Natural killer cell (primary cell): ENCODE data around the gene NKTR. TPM values are rescaled to one million over a fixed set of nuclear protein-coding genes. Genes with fewer than 3 reads are reported as not detected.
"Not testable (repeated sequence)": the region's sequence is repeated elsewhere in the genome, so short reads cannot be mapped to it uniquely, and the experiment has no call there.

ENCODE experiments used
- ATAC-seq, 3 donors: fragments of 150-1000 bp in 2 of 3; fragments of 200-7000 bp in 1 of 3; cut with Tn5 transposase; 1 replicate in 1 of 3; 2 replicates in 2 of 3; pipeline ENCODE4 v1.10.0; 2021; ENCODE audit warnings: mild to moderate bottlenecking in 2 of 3, moderate library complexity in 2 of 3
- DNase-seq, 2 donors: peaks; one replicate each; pipeline versions ENCODE4 v3.0.0 to v3.0.0-alpha.2; 2013 to 2021; ENCODE audit warnings: mixed read lengths in 1 of 2
- H3K27ac ChIP-seq: one replicate; pipeline ENCODE4 v1.5.1; 2013; ENCODE audit warnings: mild to moderate bottlenecking, low read length
- H3K27me3 ChIP-seq: one replicate; pipeline ENCODE4 v1.6.1; 2013; ENCODE audit warnings: low read length; ENCODE audit not compliant: control insufficient read depth, insufficient read depth
- H3K36me3 ChIP-seq: one replicate; pipeline ENCODE4 v1.6.1; 2013; ENCODE audit warnings: low read length; ENCODE audit not compliant: control insufficient read depth, insufficient read depth
- H3K4me1 ChIP-seq: one replicate; pipeline ENCODE4 v1.6.1; 2013; ENCODE audit warnings: low read length; ENCODE audit not compliant: control insufficient read depth, insufficient read depth
- H3K4me3 ChIP-seq: one replicate; pipeline ENCODE4 v1.5.1; 2013; ENCODE audit warnings: low read length
- H3K9me3 ChIP-seq: one replicate; pipeline ENCODE4 v1.6.1; 2013; ENCODE audit warnings: low read length; ENCODE audit not compliant: control insufficient read depth, insufficient read depth
- H3K27ac Mint-ChIP-seq, 2 donors: one replicate each; pipeline ENCODE4 v1.8.0; 2022; ENCODE audit warnings: mild to moderate bottlenecking in 2 of 2, mixed read lengths in 2 of 2, moderate library complexity in 1 of 2
- H3K27me3 Mint-ChIP-seq, 2 donors: one replicate each; pipeline ENCODE4 v1.8.0; 2022; ENCODE audit warnings: low read depth in 2 of 2, mixed read lengths in 2 of 2
- H3K36me3 Mint-ChIP-seq: one replicate; pipeline ENCODE4 v1.8.0; 2022; ENCODE audit warnings: mixed read lengths
- H3K4me1 Mint-ChIP-seq, 2 donors: one replicate each; pipeline ENCODE4 v1.8.0; 2022; ENCODE audit warnings: mixed read lengths in 2 of 2
- H3K4me3 Mint-ChIP-seq: one replicate; pipeline ENCODE4 v1.8.0; 2022; ENCODE audit warnings: mild to moderate bottlenecking, moderate library complexity, mixed read lengths
- H3K9me3 Mint-ChIP-seq, 2 donors: one replicate each; pipeline ENCODE4 v1.8.0; 2022; ENCODE audit warnings: mixed read lengths in 2 of 2
- WGBS: methylation state at CpG from one replicate; pipeline ENCODE4 v1.1.7; 2013; ENCODE audit warnings: missing lambda C conversion rate; ENCODE audit not compliant: insufficient coverage; 5-methylcytosine and 5-hydroxymethylcytosine counted together
- intact Hi-C: fragments of 100-400 bp; cut with micrococcal nuclease; formaldehyde crosslinking; loops from one replicate; pipeline ENCODE4 v1.14.2; 2022
- total RNA-seq, 4 donors: library from RNA; stranded (reverse); fragments of 120-200 nt in 1 of 4; gene quantifications; one replicate each; pipeline versions ENCODE4 v1.2.3 to v1.2.4, GENCODE V29; 2013 to 2022
- TF ChIP-seq, protein P1 (sequence below): fragments of 200-600 bp; IDR thresholded peaks from one replicate; pipeline ENCODE4 v1.8.0; 2022; ENCODE audit warnings: antibody characterized with exemption

The NKTR gene
- total RNA-seq, 3 donors from 2014 or later (not counting 1 experiment from before 2014, with no cell fraction given) = 212 to 252 (median 217) TPM

GRCh38 chr3:42572278-42572677, 28.2 kb upstream of the NKTR start:
- Mint-ChIP-seq H3K36me3 (peaks cover 25% of the 10 kb centered on the region), H3K4me3 (no peak overlapping the region), H3K9me3 (peaks cover 2 to 6% of the 10 kb centered on the region in 2 donors), H3K4me1 (peaks cover 12 to 22% of the 10 kb centered on the region in 2 donors), H3K27me3 (no peaks in the 10 kb centered on the region), H3K27ac (no peak overlapping the region)
- H3K4me1 ChIP-seq = no peaks in the 10 kb centered on the region
- peaks cover 13% of the 10 kb centered on the region for H3K36me3 ChIP-seq
- intact Hi-C loops = no loop called here
- DNase-seq = peak in 1 of 2 donors; percentile 58
- ATAC-seq = peak in 2 of 3 donors; percentile 46 to 76
- H3K4me3 ChIP-seq = no peak overlapping the region
- TF ChIP-seq, protein P1, sequence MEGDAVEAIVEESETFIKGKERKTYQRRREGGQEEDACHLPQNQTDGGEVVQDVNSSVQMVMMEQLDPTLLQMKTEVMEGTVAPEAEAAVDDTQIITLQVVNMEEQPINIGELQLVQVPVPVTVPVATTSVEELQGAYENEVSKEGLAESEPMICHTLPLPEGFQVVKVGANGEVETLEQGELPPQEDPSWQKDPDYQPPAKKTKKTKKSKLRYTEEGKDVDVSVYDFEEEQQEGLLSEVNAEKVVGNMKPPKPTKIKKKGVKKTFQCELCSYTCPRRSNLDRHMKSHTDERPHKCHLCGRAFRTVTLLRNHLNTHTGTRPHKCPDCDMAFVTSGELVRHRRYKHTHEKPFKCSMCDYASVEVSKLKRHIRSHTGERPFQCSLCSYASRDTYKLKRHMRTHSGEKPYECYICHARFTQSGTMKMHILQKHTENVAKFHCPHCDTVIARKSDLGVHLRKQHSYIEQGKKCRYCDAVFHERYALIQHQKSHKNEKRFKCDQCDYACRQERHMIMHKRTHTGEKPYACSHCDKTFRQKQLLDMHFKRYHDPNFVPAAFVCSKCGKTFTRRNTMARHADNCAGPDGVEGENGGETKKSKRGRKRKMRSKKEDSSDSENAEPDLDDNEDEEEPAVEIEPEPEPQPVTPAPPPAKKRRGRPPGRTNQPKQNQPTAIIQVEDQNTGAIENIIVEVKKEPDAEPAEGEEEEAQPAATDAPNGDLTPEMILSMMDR = no peak
- H3K9me3 ChIP-seq = peaks cover 9% of the 10 kb centered on the region
- no peak overlapping the region for H3K27ac ChIP-seq
- WGBS = 69% methylated on average over 3 of the region's 3 CpGs
- no peaks in the 10 kb centered on the region for H3K27me3 ChIP-seq

GRCh38 chr3:42575137-42575741, 25.2 kb upstream of the NKTR start:
- H3K4me3 ChIP-seq = no peak overlapping the region
- intact Hi-C loops = no loop called here
- Mint-ChIP-seq H3K36me3 (peaks cover 25% of the 10 kb centered on the region), H3K9me3 (peaks cover 2 to 6% of the 10 kb centered on the region in 2 donors), H3K4me1 (peaks cover 23 to 28% of the 10 kb centered on the region in 2 donors), H3K4me3 (no peak overlapping the region), H3K27ac (no peak overlapping the region), H3K27me3 (no peaks in the 10 kb centered on the region)
- no peaks in the 10 kb centered on the region for H3K4me1 ChIP-seq
- no peak for ATAC-seq
- peaks cover 9% of the 10 kb centered on the region for H3K9me3 ChIP-seq
- no peak for DNase-seq
- no peak overlapping the region for H3K27ac ChIP-seq
- peaks cover 6% of the 10 kb centered on the region for H3K36me3 ChIP-seq
- H3K27me3 ChIP-seq = no peaks in the 10 kb centered on the region
- TF ChIP-seq, protein P1 = no peak

GRCh38 chr3:42578054-42578453, 22.4 kb upstream of the NKTR start:
- Histone ChIP-seq H3K4me3 (no peak overlapping the region), H3K4me1 (peaks cover 9% of the 10 kb centered on the region), H3K27ac (no peak overlapping the region), H3K9me3 (peaks cover 9% of the 10 kb centered on the region), H3K36me3 (peaks cover 6% of the 10 kb centered on the region), H3K27me3 (no peaks in the 10 kb centered on the region)
- H3K27ac Mint-ChIP-seq = no peak overlapping the region
- no peak for ATAC-seq
- H3K4me3 Mint-ChIP-seq = no peak overlapping the region
- H3K36me3 Mint-ChIP-seq = peaks cover 25% of the 10 kb centered on the region
- TF ChIP-seq, protein P1 = no peak
- intact Hi-C loops = no loop called here
- WGBS = 98% methylated on average over 4 of the region's 4 CpGs
- H3K27me3 Mint-ChIP-seq = no peaks in the 10 kb centered on the region
- peaks cover 42 to 44% of the 10 kb centered on the region in 2 donors for H3K4me1 Mint-ChIP-seq
- DNase-seq = no peak
- H3K9me3 Mint-ChIP-seq = peaks cover 2 to 6% of the 10 kb centered on the region in 2 donors

DNA sequence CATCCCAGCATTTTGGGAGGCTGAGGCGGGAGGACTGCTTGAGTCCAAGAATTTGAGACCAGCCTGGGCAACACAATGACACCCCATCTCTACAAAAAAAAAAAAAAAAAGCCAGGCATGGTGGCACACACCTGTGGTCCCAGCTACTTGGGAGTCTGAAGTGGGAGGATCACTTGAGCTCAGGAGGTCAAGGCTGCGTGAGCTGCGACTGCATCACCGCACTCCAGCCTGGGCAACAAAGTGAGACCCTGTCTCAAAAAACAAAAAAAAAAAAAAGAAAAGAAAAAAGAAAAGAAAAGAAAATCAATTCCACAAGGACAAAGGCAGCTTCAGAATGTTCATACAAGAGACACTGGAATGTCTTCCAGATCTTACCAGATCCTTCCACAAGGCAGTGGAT, 21.1 kb upstream of the NKTR start:
- ATAC-seq, intact Hi-C loops, H3K4me1 ChIP-seq, H3K9me3 ChIP-seq, DNase-seq, H3K4me3 ChIP-seq, H3K27me3 ChIP-seq, H3K4me3 Mint-ChIP-seq, H3K36me3 ChIP-seq, H3K27ac ChIP-seq, H3K9me3 Mint-ChIP-seq, H3K27me3 Mint-ChIP-seq: not testable (repeated sequence)
- 100% methylated on average over 4 of the region's 4 CpGs for WGBS
- Mint-ChIP-seq H3K36me3 (peaks cover 15% of the 10 kb centered on the region), H3K27ac (peak overlapping the region; percentile 96 to 97), H3K4me1 (peaks cover 45 to 48% of the 10 kb centered on the region in 2 donors)
